CD4-positive, alpha-beta T cell treated with Interleukin-4 for 1 hour (primary cell): ENCODE measurements around the gene GLRA2.
A peak's percentile ranks its signal among the peaks of the same experiment; 100 is the strongest.

Experiments
- DNase-seq, 2 donors: peaks; one replicate each; pipeline ENCODE4 v3.0.0-alpha.2; 2020 to 2022

Gene GLRA2

DNA sequence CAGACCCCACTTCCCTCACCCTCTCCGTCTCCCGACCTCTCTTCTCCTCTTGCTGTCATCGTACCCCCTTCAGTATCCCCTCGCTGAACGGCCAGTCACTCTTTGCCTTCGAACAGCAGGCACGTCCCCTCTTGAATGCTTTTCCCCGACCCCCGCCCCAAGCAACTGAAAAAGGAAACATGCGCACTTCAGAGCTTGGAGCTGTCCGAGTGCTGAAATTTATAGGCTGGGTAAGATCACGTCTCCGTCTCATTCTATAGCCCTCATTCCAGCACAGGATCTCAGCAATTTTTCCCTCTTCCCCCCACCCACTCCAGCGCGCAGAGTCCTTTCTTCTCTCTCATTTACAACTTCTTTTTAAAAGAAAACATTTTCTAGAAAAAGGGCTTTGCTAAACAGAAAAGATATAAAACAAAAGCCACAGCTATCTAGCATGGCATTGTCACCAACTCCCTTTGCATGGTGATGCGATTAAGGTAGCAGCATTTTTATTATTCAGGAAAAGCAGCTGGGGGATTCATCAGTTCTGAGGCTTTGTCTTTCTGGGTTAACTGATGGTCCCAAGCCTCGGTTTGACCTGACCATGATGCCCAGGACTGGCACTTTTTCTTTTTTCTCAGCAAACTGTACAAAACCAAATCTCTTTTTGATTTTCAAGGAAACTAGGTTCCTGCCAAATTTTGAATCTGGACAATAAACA lies at the start of gene GLRA2:
GLRA2 (plus strand) TSS at position 247 of the 700 bp plus-strand sequence. CDS start 522 bp downstream, outside the sequence.
- no peak for DNase-seq

DNA sequence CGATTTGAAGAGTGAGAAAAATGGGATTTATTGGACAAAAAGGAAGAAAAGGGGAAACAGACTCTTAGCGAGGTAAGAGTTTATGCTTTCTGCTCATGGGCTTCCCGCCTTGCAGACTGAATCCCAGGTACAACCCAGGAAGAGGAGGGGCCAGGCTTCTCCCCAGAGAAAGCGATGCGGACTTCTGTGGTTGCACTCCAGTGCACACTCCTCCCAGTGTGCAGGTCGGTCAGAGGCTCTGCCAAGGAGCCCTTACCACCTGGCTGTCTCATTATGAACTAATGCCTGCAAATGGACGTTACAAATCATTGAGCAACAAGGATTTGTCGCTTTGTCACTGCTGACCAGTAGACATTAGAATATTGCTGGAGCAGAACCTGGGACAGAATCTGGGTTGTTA lies 39.9 kb upstream of the GLRA2 start:
- DNase-seq: no peak

DNA sequence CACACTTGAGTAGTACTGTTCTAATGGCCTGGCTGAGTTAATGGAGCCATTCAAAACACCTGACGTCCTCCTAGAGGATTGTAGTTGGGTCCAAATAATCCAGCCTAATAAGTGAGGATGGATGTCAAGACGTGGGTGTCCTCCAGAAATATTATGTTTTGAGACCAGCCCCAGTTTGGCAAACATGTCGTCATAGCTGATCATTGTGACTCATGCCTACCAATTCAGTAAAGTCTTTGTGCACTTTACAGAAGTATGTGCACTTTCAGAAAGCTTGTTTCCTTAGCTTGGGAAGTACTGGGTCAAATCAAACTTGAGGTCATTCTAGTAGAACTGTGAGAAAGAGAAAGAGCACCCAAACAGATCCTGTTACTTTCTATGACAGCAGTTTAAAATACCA lies 37.6 kb upstream of the GLRA2 start:
- DNase-seq: no peak

DNA sequence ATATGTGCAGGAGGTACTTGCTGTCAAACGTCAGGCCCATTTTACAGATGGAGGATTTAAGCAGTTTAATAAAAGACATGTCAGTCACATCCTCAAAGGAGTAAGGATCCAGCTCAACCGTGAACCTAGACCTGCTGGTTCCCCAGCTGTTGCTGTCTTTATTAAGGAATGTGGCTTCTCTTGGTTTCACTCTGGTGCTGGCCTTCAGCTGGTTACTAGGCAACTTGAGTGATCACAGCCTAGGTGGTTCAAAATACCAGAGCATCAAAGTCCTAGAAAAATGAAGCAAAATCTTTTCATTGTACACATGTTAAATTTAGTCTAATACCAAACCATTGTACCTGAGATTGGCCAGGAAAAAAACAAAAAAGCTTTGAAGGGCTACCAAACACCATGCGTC lies 32.7 kb upstream of the GLRA2 start:
- DNase-seq: peak in 1 of 2 donors; percentile 4

DNA sequence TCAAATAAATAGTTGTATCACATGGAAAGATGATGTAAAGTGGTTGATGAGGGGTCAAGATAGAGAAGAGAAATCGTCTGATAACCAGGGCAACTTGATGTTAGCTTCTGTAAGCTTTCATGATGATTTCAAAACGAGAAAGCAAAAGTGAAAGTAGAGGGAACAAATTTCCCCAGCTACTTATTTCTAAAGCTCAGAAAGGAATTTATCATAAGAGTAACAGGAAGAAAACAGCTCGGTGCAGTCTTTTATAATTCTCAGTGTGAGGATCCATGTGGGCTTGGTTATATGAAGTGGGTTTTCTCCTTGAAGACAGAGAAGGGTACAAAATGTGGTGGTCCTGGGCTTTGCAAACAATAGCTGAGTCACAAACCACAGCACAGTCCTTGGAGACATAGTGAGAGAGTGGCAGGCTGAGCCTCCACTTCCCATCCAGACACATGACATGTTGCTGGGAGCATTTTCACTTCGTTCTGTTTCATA lies 32.1 kb upstream of the GLRA2 start:
- DNase-seq: peak; percentile 11 to 45

DNA sequence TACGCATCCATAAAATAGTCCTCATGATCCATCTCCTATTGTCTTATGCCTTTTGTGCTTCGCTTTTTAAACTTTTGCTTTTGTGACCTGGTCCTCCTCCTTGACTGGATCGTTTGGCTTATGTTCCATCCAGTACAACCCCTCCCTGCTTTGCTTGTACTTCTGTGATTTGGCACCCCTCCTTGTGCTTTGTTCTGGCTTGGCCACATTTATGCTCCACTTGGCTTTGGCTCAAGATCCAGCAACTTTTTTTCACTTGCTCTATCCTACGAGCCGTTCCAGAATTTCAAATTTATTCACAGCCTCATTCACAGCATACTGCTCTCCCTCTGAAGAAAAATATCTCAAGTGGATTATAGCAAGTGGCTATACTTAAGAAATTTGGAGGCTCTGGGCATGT lies 28.0 kb upstream of the GLRA2 start:
- no peak for DNase-seq

DNA sequence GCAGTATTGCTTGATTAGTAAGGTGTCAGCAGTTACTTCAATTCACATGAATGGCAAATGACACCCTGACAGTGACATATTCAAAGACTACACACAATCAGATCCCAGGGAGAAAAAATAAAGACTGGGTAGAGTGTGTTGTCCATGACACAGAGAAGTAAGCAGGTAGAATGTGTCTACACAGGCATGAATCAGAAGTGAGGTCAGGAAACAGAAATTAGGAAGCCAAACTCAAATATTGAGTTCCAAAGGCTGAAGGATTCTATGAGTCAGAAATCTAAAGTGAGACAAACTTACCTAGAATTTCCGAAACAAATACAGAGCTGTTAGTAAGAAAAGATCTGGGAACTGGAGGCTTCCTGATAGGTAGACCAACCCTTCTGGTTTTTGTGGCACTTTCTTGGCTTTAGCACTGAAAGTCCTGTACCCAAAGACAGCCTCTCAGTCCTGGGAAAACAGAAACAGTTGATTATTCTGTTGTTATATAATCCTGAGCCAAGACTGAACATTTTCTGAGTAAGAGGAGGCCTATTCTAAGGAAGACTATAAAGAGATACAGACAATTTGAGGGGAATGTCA lies 24.3 kb upstream of the GLRA2 start:
- no peak for DNase-seq

DNA sequence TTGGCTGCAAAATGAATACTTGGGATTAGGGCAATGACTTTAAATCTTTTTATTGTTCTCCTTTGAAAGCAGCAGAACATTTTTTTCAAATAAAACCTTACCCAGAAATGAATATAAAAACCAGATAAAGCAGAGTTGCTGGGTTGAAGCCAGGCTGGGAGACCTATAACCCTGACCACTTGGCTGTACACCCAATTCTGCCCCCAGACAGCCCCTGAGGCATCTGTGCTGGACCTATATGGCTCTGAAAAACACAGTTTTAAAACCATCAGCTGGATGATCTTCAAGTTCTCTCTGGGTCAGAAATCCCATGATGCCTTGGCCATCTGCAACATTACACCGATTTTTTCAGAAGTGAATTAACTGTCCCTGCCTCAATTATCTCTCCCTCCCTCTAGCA lies 23.7 kb upstream of the GLRA2 start:
- DNase-seq: no peak

DNA sequence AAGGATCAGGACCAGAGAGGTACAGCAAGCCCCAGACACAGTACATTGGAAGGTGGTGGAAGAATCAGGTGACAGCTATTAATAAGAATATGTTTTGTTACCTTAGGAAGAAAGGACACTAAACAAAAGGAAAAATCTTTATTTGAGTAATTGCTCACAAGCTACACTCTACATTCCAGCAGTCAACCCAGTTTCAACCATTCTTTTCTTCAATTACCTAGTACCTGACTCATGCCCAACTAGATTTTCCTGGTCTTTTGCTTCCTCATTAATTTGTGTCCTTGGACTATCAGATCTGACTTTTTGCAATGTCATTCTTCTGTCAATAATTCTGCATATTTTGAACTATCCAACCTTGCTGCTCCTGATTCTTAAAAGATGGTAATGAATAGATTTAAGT lies 22.5 kb upstream of the GLRA2 start:
- DNase-seq: no peak

DNA sequence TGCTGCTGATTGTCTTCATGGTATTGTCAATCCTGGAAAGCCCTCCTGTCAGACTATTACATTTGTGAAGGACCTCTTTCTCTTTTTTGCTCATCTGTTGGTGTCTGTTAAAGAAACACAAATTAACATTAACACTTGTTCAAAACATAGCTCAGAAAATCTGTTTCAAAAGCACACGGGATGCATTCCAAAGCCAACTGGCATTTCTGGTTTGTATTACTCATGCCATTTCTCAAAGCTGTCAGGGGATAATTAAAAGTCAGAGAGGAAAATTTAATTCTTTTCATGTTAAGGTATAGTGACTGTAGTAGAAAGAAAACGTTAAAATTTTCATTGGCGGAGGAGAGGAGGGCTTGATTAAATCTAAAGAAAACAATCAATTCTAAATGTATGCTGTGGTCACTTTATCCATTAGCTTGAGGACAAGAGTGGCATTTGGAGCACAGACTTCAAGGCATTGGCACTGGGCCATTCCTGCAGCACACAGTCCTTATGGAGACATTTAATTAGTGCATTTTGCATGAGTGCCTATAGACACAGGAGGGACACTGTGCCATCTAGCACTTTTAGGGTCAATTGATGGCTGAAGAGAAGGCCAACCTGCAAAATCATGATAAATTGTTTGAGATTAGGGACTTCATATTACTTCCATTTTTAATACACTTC lies 21.2 kb upstream of the GLRA2 start:
- no peak for DNase-seq

DNA sequence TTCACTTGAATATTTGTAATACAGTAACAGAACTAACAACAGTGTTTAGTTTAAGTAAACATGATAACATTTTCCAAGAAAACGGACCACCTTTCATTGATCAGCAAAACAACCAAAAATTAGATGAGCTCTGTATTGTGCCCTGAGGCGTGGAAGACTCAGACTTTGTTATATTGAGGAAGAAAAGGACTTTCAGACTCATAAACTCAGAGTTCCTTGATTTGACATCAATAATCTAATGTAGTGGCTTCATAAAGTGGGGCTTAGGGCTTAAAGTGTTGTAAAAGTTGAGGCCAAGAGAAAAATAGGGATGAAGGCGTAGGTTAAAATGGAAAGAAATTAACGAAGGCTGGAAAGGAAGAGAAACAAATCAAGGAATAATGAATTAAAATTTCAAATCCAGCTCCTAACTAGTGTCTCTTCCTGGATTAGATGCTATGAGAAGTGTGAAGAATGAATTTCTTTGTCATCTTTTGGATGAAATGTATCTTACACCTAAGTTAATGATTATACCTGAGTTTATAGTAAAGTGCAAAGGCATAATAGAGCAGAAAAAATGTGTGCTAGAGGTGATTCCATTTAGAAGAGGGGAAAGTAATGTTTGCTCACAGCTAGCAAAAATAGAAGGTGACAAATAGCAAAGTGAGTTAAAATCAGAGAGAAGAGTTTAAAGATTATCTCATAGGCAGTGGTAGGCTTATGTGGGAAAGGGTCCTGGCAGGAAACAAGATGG lies 19.8 kb upstream of the GLRA2 start:
- no peak for DNase-seq

DNA sequence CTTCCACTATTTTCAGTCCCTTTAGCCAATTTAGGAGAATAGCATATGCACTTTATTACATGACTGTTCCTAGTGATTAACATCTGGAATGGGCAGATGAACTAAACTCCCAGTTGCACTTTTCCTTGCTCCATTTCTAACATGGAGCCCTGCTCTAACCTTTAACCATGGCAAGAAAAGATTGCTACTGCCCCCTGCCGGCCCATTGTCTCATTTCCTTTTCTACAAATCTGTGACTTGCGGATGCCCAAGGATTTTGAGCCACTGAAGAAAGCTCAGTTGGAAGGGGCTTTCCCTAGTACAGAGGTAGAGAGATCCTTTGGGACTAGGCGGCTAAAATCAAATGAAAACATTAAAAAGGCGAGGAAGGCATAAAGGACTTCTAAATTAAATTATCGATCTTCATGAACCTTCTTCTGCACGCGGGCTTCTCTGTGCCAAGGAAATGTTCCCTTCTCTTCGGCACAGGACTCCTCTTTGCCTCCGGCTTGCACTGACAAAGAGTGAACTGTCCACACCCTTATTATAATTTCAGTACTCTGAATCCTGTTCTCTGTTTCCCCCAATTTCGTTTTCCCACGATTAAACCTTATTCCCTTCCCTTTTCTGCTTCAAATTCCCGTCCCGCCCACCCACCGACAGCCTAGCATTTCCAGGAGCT lies 577 bp upstream of the GLRA2 start:
- peak; percentile 12 to 20 for DNase-seq

DNA sequence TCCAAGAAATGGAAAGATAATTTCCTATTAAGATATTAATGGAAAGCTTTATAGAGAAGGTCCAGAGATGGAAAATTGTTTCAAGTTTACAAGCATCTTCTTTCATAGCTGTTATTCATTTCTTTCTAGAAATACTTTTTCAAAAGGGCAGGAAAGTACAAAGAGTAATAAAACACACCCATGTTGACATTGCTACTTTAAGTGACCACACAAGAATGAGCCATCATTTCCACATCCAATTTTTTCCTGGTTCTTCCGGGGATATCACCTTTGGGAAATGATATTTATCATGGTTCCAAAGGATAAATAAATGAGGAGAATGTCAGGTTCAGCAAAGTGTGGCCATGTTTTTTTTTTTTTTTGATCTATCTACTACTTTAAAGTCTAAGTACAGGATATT lies 4.5 kb downstream of the GLRA2 start:
- no peak for DNase-seq

DNA sequence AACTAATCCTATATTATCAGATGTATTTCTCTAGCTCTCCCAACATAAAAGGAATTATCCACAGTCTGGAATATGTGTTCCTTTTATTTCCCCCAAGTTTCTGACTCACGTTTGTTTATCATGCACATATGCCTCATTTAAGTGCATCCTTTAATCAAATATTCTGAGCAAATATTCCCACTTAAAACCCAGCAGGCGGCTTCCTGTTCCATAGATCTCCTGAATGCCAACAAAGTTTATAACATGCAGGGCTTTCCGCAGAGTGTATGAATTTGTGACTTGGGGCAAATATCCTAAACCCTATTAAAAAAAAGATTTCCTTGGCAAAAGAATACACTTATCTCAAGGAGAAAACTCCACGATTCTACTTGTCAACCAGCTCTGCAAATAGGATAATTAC lies 16.9 kb downstream of the GLRA2 start:
- no peak for DNase-seq

DNA sequence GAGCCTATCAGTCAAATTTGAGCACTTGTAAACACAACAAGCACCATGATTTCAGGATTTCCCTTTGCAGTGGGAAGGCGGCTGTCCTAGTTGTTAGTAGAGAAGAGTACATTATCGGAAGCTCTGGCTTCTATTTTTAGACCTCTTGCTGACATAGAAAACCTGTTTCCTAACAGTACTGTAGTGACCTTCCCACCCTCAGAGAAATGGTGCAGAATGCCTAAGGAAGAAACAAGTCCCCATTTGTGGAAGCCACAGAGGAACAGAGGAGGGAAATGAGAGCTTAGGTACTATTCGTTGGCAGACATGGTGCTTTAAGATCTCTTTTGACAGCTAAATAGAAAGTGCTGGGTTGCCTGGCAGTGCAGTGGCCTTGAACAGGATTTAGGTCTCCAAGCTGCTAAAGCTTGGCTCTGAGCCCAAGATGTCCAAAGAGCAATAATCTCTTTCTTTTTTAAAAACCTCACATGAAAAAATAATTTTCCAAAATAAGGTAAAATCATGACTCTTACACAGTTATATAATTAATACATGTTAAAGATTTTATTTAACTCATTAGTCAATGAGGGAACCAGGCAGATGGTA lies 24.9 kb downstream of the GLRA2 start:
- no peak for DNase-seq

DNA sequence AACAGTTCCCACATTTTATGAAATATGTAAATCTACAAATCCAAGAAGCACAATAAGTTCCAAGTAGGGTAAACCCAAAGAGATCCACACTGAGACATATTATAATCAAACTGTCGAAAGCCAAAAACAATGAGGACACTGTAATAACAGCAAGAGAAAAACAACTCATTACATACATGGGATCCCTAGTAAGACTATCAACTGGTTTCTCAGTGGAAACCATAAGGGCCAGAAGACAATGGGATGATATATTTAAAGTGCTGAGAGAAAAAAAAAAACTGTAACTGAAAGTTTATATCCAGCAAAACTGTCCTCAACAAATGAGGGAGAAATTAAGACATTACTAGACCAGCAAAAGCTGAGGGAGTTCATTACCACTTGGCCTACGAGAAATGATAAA lies 34.7 kb downstream of the GLRA2 start:
- DNase-seq: no peak

DNA sequence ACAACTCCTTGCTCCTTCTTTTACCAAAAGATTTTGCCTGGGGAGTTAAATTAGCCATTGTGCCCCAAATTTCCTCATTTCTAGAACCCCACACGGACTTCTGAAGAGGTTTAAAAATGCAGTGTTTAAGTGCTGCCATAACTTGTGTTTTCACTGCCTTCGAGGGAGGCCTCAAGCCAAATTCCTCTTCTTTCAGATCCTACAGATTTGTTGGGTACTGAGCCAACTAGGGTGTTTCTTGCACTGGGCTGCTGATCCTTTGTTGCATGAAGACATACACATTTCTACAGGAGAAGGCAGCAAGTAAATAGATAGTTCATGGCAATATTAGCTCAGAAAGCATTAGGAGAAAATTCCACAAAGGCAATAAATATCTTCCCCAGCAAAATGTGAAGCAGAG lies 43.8 kb downstream of the GLRA2 start:
- no peak for DNase-seq

DNA sequence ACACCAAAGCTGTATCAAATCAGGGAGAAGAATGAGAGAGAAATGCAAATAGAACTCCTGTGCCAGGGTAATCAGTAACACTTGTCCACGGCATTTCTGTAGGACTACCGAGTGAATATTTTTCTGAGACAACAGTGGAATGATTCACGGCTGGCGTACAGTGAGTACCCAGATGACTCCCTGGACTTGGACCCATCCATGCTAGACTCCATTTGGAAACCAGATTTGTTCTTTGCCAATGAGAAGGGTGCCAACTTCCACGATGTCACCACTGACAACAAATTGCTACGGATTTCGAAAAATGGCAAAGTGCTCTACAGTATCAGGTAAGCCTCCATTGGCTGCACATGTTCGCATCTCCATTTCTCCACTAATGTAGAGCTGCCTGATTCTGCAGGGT lies 51.7 kb downstream of the GLRA2 start:
- DNase-seq: no peak

DNA sequence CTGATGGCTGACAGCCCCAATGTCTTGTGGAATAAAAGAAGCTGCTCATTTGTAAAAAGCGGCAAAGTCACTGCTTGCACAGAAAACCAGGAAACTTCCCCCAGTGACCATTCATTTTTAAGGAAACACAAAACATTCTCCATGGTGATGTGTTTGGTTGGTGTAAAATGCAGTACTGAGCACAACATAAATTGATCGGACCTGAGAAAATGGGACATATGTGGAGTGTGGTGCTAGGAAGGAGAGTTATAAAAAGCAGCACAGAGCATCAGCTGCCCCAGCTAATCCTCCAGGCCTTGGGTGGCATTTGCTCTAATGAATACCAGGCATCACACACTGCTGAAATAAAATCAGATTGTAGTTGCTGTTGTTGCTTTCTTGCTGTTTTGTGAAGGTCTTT lies 55.2 kb downstream of the GLRA2 start:
- DNase-seq: no peak

DNA sequence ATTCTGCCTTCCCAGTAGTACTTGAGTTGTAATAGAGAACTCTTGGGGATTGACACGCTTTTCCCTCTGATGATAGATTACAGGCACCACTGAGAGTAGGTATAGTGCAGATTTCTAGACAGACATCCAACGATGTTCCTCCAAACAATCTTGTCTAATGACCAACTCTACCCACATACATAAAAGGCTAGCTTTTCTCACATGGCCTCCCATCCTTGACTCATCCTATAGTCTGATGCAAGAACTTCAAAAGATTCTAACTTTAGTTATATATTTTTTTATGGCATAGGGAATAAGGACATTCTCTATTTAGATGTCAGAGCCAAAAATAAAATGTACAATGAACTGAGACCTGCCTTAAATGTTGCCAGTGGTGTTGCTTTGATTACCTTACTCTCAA lies 60.9 kb downstream of the GLRA2 start:
- no peak for DNase-seq

DNA sequence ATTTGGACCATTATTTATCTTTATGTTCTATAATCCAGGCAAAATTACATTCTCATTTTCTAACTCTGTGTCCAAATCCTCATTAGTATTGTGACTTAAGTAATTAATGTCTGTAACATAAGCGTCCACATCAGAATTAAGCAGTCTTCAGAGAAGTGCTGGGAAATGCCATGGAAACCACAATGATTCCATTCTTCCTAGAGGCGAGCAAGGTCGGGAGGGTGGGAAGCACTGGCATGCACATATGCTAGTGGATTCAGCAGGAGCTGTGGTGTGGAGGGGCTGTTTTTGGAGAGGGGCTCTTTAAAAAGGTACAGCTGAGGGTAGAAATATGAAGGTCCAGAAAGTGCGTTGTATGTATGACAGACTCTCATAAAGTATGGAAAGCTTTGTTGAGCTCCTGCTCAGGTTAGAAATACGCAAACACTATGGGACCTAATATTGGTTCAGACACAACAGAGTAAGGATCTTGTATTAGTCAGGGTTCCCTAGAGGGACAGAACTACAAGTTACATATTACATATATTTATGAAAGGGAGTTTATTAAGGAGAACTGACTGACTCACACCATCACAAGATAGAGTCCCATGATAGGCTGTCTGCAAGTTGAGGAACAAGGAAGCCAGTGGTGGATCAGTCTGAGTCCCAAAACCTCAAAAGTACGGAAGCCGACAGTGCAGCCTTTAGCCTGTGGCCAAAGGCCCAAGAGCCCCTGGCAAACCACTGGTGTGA lies 61.5 kb downstream of the GLRA2 start:
- no peak for DNase-seq

DNA sequence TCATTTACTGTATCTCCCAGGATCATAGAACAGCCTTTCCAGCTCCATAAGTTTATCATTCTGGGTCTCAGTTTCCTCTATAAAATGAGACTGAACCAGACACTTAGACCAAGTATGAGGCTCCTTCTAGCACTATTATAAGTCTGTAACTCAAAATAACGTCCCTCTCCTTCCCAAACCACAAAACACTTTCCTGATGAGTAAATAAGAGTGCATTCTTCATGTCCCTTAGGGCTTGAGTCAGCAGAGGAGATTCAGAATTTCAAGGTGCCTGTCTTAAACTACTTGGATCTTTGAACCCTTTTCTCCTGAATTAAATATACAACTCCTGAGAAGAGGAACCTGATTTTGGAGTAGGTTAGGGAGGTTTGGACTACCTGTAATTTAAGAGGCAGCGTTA lies 62.6 kb downstream of the GLRA2 start:
- no peak for DNase-seq
